ENCODE results near the gene TCF4. TPM values are rescaled to one million over a fixed set of nuclear protein-coding genes. Genes with fewer than 3 reads are reported as not detected.

TCF4 gene
- total RNA-seq, 4 donors from 2014 or later: 30.3 to 51.1 (median 40.1) TPM

GRCh38 chr18:55475916-55476315 lies 112.1 kb downstream of the TCF4 start:
- Histone ChIP-seq H3K9me3 (no peaks in the 10 kb centered on the region), H3K36me3 (no peaks in the 10 kb centered on the region), H3K27me3 (no peaks in the 10 kb centered on the region), H3K27ac (peak overlapping the region in 1 of 4 donors; percentile 75), H3K4me1 (peaks cover 0 to 11% (median 3%) of the 10 kb centered on the region in 4 donors), H3K4me3 (no peak overlapping the region)
- intact Hi-C loops (cut with DNase I; ENCODE audit: low total_unique reads) (loop anchor here (10.0 kb wide), 1 partner anchor 109 kb away; the partner anchor contains the start of gene TCF4), in situ Hi-C loops (cut with MboI; ENCODE audit: low pct_ligation_motif_present in 1 of 4, low pct_unique_long_range_greater_than_20kb in 1 of 4, low sequenced_read_pairs in 3 of 4) (no loop called here)
- TF ChIP-seq POLR2AphosphoS5 (IDR thresholded peaks at IDR 0.05): no peak
- TF ChIP-seq EP300 (IDR thresholded peaks at IDR 0.05; ENCODE audit: low read depth): no peak
- TF ChIP-seq, protein P1, sequence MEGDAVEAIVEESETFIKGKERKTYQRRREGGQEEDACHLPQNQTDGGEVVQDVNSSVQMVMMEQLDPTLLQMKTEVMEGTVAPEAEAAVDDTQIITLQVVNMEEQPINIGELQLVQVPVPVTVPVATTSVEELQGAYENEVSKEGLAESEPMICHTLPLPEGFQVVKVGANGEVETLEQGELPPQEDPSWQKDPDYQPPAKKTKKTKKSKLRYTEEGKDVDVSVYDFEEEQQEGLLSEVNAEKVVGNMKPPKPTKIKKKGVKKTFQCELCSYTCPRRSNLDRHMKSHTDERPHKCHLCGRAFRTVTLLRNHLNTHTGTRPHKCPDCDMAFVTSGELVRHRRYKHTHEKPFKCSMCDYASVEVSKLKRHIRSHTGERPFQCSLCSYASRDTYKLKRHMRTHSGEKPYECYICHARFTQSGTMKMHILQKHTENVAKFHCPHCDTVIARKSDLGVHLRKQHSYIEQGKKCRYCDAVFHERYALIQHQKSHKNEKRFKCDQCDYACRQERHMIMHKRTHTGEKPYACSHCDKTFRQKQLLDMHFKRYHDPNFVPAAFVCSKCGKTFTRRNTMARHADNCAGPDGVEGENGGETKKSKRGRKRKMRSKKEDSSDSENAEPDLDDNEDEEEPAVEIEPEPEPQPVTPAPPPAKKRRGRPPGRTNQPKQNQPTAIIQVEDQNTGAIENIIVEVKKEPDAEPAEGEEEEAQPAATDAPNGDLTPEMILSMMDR (IDR thresholded peaks at IDR 0.05): no peak
- TF ChIP-seq POLR2A (IDR thresholded peaks at IDR 0.05): no peak
- 87 to 91% methylated on average over 1 of the region's 1 CpG for WGBS, 2 donors (ENCODE audit: low coverage in 1 of 2)
- no peak for DNase-seq

- WGBS, 2 donors (ENCODE audit: low coverage in 1 of 2): 90 to 93% methylated on average over 5 of the region's 5 CpGs
- Histone ChIP-seq H3K9me3 (no peaks in the 10 kb centered on the region), H3K27me3 (no peaks in the 10 kb centered on the region), H3K27ac (no peak overlapping the region), H3K4me1 (peaks cover 0 to 11% (median 3%) of the 10 kb centered on the region in 4 donors), H3K4me3 (no peak overlapping the region), H3K36me3 (no peaks in the 10 kb centered on the region)
- in situ Hi-C loops (cut with MboI; ENCODE audit: low pct_ligation_motif_present in 1 of 4, low pct_unique_long_range_greater_than_20kb in 1 of 4, low sequenced_read_pairs in 3 of 4) (no loop called here), intact Hi-C loops (cut with DNase I; ENCODE audit: low total_unique reads) (loop anchor here (10.0 kb wide), 1 partner anchor 109 kb away; the partner anchor contains the start of gene TCF4)
- TF ChIP-seq EP300 (IDR thresholded peaks at IDR 0.05; ENCODE audit: low read depth) (no peak), POLR2A (IDR thresholded peaks at IDR 0.05) (no peak)
- TF ChIP-seq, protein P1 (IDR thresholded peaks at IDR 0.05): no peak
- no peak for DNase-seq
Measured at GRCh38 chr18:55475467-55475866, 112.5 kb downstream of the TCF4 start.

DNA sequence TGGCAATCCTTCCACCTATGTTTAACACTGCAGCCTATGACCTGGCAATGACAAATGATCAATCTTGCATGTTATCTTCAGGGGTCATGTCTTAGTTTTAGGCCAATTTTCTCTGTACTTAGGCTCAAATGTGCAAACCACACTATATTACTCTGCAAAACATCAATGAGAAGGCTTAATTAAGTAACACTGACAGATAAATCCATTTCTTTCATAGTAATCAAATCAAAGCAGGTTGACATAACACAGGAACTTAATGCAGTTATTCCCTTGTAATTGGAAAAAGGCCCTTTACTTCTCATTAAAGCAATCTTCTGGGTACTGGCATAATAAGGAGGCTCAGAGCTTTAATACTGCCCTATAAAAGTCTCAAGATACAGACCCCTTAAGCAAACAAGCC lies 114.4 kb downstream of the TCF4 start:
- peaks cover 0 to 11% (median 3%) of the 10 kb centered on the region in 4 donors for H3K4me1 ChIP-seq
- intact Hi-C loops (cut with DNase I; ENCODE audit: low total_unique reads) (loop anchor here (10.0 kb wide), 1 partner anchor 111 kb away; the partner anchor contains the start of gene TCF4), in situ Hi-C loops (cut with MboI; ENCODE audit: low pct_ligation_motif_present in 1 of 4, low pct_unique_long_range_greater_than_20kb in 1 of 4, low sequenced_read_pairs in 3 of 4) (no loop called here)
- no peak overlapping the region for H3K27ac ChIP-seq
- H3K27me3 ChIP-seq: no peaks in the 10 kb centered on the region
- no peaks in the 10 kb centered on the region for H3K9me3 ChIP-seq
- TF ChIP-seq EP300 (IDR thresholded peaks at IDR 0.05; ENCODE audit: low read depth) (no peak), POLR2AphosphoS5 (IDR thresholded peaks at IDR 0.05) (no peak), POLR2A (IDR thresholded peaks at IDR 0.05) (no peak)
- TF ChIP-seq, protein P1 (IDR thresholded peaks at IDR 0.05): no peak
- no peaks in the 10 kb centered on the region for H3K36me3 ChIP-seq
- no peak overlapping the region for H3K4me3 ChIP-seq
- DNase-seq: no peak

- no peak overlapping the region for H3K27ac ChIP-seq
- intact Hi-C loops (cut with DNase I; ENCODE audit: low total_unique reads) (loop anchor here (10.0 kb wide), 1 partner anchor 112 kb away; the partner anchor contains the start of gene TCF4), in situ Hi-C loops (cut with MboI; ENCODE audit: low pct_ligation_motif_present in 1 of 4, low pct_unique_long_range_greater_than_20kb in 1 of 4, low sequenced_read_pairs in 3 of 4) (no loop called here)
- no peak for DNase-seq
- no peak overlapping the region for H3K4me3 ChIP-seq
- peaks cover 0 to 8% (median 3%) of the 10 kb centered on the region in 4 donors for H3K4me1 ChIP-seq
- WGBS, 2 donors (ENCODE audit: low coverage in 1 of 2): 22 to 68% methylated on average over 1 to 2 of the region's 2 CpGs
- TF ChIP-seq POLR2A (IDR thresholded peaks at IDR 0.05): no peak
- TF ChIP-seq, protein P1 (IDR thresholded peaks at IDR 0.05): no peak
- TF ChIP-seq EP300 (IDR thresholded peaks at IDR 0.05; ENCODE audit: low read depth): no peak
- TF ChIP-seq POLR2AphosphoS5 (IDR thresholded peaks at IDR 0.05): no peak
- no peaks in the 10 kb centered on the region for H3K27me3 ChIP-seq
- H3K9me3 ChIP-seq: no peaks in the 10 kb centered on the region
- H3K36me3 ChIP-seq: no peaks in the 10 kb centered on the region
Measured at GRCh38 chr18:55473058-55473457, 114.9 kb downstream of the TCF4 start.
